MM.1S (cell line): ENCODE measurements around the gene ODAD4.

Experiments used
- CTCF ChIP-seq: fragments of 300-600 bp; sonication (generic); IDR thresholded peaks from 2 replicates; pipeline ENCODE4 v1.5.1; 2016; ENCODE audit warnings: antibody characterized with exemption, low read length, mixed read lengths
- EZH2 ChIP-seq: fragments of 300-600 bp; sonication (generic); optimal IDR thresholded peaks from 2 replicates; pipeline ENCODE3; 2017; ENCODE audit warnings: low read depth, mild to moderate bottlenecking, antibody characterized with exemption, low read length, mixed read lengths
- EZH2phosphoT487 ChIP-seq: fragments of 300-600 bp; sonication (generic); IDR thresholded peaks from 2 replicates; pipeline ENCODE4 v1.6.1; 2018; ENCODE audit warnings: antibody characterized with exemption, low read length

- TF ChIP-seq CTCF (no peak), EZH2 (no peak), EZH2phosphoT487 (no peak)
Observed at GRCh38 chr17:41918314-41919164, 11.9 kb upstream of the ODAD4 start, which contains the start of gene ACLY.
